Smooth muscle cell (in vitro differentiated cells): Measurements from ENCODE around the gene YTHDF1. TPM values are rescaled to one million over a fixed set of nuclear protein-coding genes. Genes with fewer than 3 reads are reported as not detected.

Experiments used
- DNase-seq: peaks from one replicate; lab custom pipeline; 2025; ENCODE audit not compliant: unreplicated experiment; lab: John Stamatoyannopoulos, UW
- H2AFZ ChIP-seq: fragments of 200-600 bp; sonication (generic); 2 replicates; pipeline ENCODE4 v1.6.0; 2016; ENCODE audit warnings: antibody characterized with exemption, low read depth, mild to moderate bottlenecking
- H3F3A ChIP-seq: fragments of 200-600 bp; sonication (generic); 2 replicates; pipeline ENCODE4 v1.6.0; 2017; ENCODE audit warnings: antibody characterized with exemption, low read depth
- H3K27ac ChIP-seq: fragments of 200-600 bp; sonication (generic); 2 replicates; pipeline ENCODE4 v1.5.1; 2016; ENCODE audit warnings: low read depth, mild to moderate bottlenecking
- H3K27me3 ChIP-seq: fragments of 200-600 bp; sonication (generic); 2 replicates; pipeline ENCODE4 v1.6.1; 2016; ENCODE audit warnings: low read depth, mild to moderate bottlenecking
- H3K36me3 ChIP-seq: fragments of 200-600 bp; sonication (generic); 2 replicates; pipeline ENCODE4 v1.5.1; 2016; ENCODE audit warnings: low read depth
- H3K4me1 ChIP-seq: fragments of 200-600 bp; sonication (generic); 2 replicates; pipeline ENCODE4 v1.5.1; 2016; ENCODE audit warnings: low read depth
- H3K4me2 ChIP-seq: fragments of 200-600 bp; sonication (generic); 2 replicates; pipeline ENCODE4 v1.6.0; 2016; ENCODE audit warnings: mild to moderate bottlenecking
- H3K4me3 ChIP-seq: fragments of 200-600 bp; sonication (generic); 2 replicates; pipeline ENCODE4 v1.5.1; 2016; ENCODE audit warnings: mild to moderate bottlenecking
- H3K79me2 ChIP-seq: fragments of 200-600 bp; sonication (generic); 2 replicates; pipeline ENCODE4 v1.6.0; 2016; ENCODE audit warnings: low read depth, mild to moderate bottlenecking
- H3K9ac ChIP-seq: fragments of 200-600 bp; sonication (generic); 2 replicates; pipeline ENCODE4 v1.6.0; 2016; ENCODE audit warnings: low read depth
- H3K9me3 ChIP-seq: fragments of 200-600 bp; sonication (generic); replicated peaks from 2 replicates; pipeline ENCODE4 v1.5.1; 2016; ENCODE audit warnings: low read depth
- H4K20me1 ChIP-seq: fragments of 200-600 bp; sonication (generic); 2 replicates; pipeline ENCODE4 v1.6.0; 2016; ENCODE audit warnings: low read depth
- WGBS: methylation state at CpG from one replicate; pipeline ENCODE4 v1.1.7; 2016; ENCODE audit warnings: low lambda C conversion rate; 5-methylcytosine and 5-hydroxymethylcytosine counted together
- polyA plus RNA-seq: library from polyadenylated mRNA; unstranded; fragments of >200 nt; fragmentation: Nextera tagmentation; extraction: Ambion mirVana; gene quantifications from 2 replicates; pipeline ENCODE4 v1.2.1, GENCODE V29; 2016
- total RNA-seq: library from RNA; depleted of rRNA; stranded (reverse); fragments of >200 nt; gene quantifications from 2 replicates; pipeline ENCODE4 v1.2.3, GENCODE V29; 2014
- TF ChIP-seq, protein P1 (sequence below): fragments of 200-600 bp; sonication (generic); IDR thresholded peaks from 2 replicates; pipeline ENCODE4 v1.5.1; 2017; ENCODE audit warnings: borderline replicate concordance, mild to moderate bottlenecking, antibody characterized with exemption; ENCODE audit not compliant: insufficient read depth, poor library complexity, severe bottlenecking

The YTHDF1 gene
- total and polyA plus RNA-seq, 2 experiments from 2014 or later: 28.2 to 35.8 TPM

DNA sequence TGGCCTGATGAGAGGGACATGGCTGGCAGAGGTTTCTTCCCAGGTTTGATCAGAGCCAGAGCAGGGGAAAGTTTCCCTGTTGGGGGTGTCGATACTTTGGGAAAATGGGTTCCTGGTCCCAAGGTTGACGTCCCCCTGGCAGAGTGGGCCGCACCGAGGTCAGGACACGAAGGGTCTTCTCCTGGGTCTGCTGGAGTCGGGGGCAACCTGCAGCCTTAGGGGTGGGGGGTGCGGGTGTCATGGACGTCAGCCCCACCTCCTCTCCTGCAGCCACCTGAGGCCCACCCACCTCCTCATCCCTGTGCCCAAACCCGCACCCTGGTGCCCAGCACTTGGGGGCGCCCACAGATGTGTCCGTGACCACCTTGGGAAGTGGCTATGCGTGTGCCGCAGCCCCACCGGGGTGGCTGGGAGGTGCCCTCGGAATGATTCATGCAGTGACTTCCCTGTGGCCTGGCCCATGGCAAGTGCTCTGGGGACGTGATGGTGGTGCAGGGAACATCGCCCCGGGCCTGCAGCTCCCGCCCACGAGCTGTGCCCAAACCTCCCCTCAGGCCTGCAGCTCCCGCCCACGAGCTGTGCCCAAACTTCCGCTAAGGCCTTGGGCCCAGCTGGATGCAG is 64.9 kb downstream of the YTHDF1 start:
- H4K20me1 ChIP-seq: no peaks in the 10 kb centered on the region
- H2AFZ ChIP-seq: no peak overlapping the region
- WGBS: 91% methylated on average over 23 of the region's 23 CpGs
- TF ChIP-seq, protein P1, sequence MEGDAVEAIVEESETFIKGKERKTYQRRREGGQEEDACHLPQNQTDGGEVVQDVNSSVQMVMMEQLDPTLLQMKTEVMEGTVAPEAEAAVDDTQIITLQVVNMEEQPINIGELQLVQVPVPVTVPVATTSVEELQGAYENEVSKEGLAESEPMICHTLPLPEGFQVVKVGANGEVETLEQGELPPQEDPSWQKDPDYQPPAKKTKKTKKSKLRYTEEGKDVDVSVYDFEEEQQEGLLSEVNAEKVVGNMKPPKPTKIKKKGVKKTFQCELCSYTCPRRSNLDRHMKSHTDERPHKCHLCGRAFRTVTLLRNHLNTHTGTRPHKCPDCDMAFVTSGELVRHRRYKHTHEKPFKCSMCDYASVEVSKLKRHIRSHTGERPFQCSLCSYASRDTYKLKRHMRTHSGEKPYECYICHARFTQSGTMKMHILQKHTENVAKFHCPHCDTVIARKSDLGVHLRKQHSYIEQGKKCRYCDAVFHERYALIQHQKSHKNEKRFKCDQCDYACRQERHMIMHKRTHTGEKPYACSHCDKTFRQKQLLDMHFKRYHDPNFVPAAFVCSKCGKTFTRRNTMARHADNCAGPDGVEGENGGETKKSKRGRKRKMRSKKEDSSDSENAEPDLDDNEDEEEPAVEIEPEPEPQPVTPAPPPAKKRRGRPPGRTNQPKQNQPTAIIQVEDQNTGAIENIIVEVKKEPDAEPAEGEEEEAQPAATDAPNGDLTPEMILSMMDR: no peak
- peaks cover 15% of the 10 kb centered on the region for H3K27me3 ChIP-seq
- H3K79me2 ChIP-seq: no peaks in the 10 kb centered on the region
- H3K9ac ChIP-seq: no peak overlapping the region
- H3F3A ChIP-seq: no peaks in the 10 kb centered on the region
- no peak overlapping the region for H3K27ac ChIP-seq
- no peaks in the 10 kb centered on the region for H3K36me3 ChIP-seq
- no peak overlapping the region for H3K4me2 ChIP-seq
- no peak overlapping the region for H3K4me3 ChIP-seq
- H3K9me3 ChIP-seq: peaks cover 8% of the 10 kb centered on the region
- DNase-seq: no peak
- H3K4me1 ChIP-seq: no peaks in the 10 kb centered on the region

DNA sequence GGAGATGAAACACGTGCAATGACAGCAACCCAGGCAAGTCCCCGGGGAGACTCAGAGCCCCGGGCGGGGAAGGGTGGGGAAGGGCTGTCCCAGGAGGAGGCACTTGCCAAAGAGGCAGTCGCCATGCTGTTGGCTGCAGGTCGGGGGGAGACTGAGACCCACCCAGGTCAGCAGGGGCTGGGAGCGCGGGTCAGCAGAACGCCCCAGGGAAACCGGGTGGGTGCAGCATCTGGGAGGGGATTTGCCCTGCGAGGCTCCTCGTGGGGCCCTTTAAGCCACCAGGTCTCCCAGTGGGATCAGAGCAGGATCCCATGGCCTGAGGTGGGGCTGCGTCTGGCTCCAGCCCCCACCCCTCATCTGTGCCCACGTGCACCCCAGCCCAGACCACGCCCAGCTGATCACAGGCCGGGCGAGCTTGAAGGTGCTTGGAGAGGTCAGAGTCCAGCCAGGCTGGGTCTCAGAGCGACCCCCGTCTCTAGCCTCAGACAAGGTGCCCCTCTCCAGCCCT is 65.5 kb downstream of the YTHDF1 start:
- peaks cover 8% of the 10 kb centered on the region for H3K9me3 ChIP-seq
- no peak overlapping the region for H3K9ac ChIP-seq
- no peaks in the 10 kb centered on the region for H3K4me1 ChIP-seq
- H3F3A ChIP-seq: no peaks in the 10 kb centered on the region
- no peak overlapping the region for H3K4me3 ChIP-seq
- WGBS: 88% methylated on average over 19 of the region's 19 CpGs
- TF ChIP-seq, protein P1: no peak
- H3K36me3 ChIP-seq: no peaks in the 10 kb centered on the region
- no peaks in the 10 kb centered on the region for H3K79me2 ChIP-seq
- H3K27ac ChIP-seq: no peak overlapping the region
- no peaks in the 10 kb centered on the region for H4K20me1 ChIP-seq
- no peak overlapping the region for H3K4me2 ChIP-seq
- no peak overlapping the region for H2AFZ ChIP-seq
- H3K27me3 ChIP-seq: peaks cover 14% of the 10 kb centered on the region
- DNase-seq: no peak

DNA sequence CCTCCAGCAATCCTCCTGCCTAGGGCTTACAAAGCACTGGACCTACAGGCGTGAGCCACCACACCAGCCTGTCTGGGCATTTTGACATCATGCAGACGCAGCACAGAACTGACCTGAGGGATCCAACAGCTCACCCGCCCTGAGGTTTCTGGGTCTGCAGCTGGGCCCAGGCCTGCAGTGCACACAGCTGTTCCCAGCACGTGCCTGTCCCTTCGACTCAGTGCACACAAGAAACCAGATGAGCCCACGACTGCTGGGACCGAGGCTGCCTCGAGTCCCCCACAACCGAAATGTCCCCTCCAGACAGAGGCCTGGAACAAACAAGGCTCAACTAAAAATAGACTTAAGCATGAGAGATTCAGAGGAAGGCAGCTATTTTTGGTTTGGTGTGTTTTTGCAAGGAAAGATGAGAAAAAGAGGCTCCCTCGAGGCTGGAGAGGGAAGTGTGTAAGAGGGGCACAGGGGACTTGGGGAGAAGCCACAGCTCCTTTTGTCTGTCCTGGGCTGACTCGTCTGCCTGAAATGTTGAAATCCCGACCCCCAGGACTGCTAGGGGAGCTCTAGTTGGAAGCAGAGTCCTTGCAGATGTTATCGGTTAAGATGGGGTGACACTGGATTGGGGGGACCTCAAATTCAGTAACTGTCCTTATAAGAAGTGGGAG is 66.3 kb downstream of the YTHDF1 start:
- DNase-seq: no peak
- Histone ChIP-seq H3K79me2 (no peaks in the 10 kb centered on the region), H3K4me3 (no peak overlapping the region), H3K27ac (no peak overlapping the region), H3K27me3 (peaks cover 8% of the 10 kb centered on the region), H3K9ac (no peak overlapping the region), H4K20me1 (no peaks in the 10 kb centered on the region), H3K4me1 (no peaks in the 10 kb centered on the region), H3K4me2 (no peak overlapping the region), H3K36me3 (no peaks in the 10 kb centered on the region), H3F3A (no peaks in the 10 kb centered on the region), H2AFZ (no peak overlapping the region), H3K9me3 (peaks cover 8% of the 10 kb centered on the region)
- WGBS: 71% methylated on average over 13 of the region's 13 CpGs
- TF ChIP-seq, protein P1: no peak

DNA sequence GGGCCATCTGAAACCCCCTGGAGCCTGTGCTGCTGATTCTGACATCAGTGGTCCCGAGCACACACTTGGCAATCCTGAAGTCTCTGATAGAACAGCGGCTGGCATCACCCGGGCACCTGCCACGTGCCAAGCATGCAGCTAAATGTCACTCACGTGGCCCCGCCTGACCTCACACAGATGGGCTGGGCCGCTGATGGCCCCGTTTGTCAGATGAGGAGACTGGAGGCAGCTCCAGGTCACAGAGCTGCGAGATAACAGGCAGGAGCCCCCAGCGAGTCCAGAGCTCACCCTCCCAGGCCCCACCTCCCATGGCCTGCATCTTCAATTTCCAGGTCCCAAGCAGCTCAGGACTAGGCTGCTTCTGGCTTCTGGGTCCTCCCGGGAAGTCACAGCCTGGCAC is 67.2 kb downstream of the YTHDF1 start:
- DNase-seq: no peak
- H3K4me1 ChIP-seq: no peaks in the 10 kb centered on the region
- peaks cover 6% of the 10 kb centered on the region for H3K27me3 ChIP-seq
- H3K36me3 ChIP-seq: no peaks in the 10 kb centered on the region
- H4K20me1 ChIP-seq: no peaks in the 10 kb centered on the region
- no peak overlapping the region for H3K9ac ChIP-seq
- H3K4me3 ChIP-seq: no peak overlapping the region
- 89% methylated on average over 11 of the region's 11 CpGs for WGBS
- H3K9me3 ChIP-seq: peaks cover 8% of the 10 kb centered on the region
- no peaks in the 10 kb centered on the region for H3F3A ChIP-seq
- TF ChIP-seq, protein P1: no peak
- H3K4me2 ChIP-seq: no peak overlapping the region
- H2AFZ ChIP-seq: no peak overlapping the region
- H3K79me2 ChIP-seq: no peaks in the 10 kb centered on the region
- no peak overlapping the region for H3K27ac ChIP-seq
